IMR-90 (cell line): Measurements from ENCODE around the gene RORC. TPM values are rescaled to one million over a fixed set of nuclear protein-coding genes. Genes with fewer than 3 reads are reported as not detected.

Experiments used
- ATAC-seq: fragments of 200-7000 bp; cut with Tn5 transposase; 2 replicates; pipeline ENCODE4 v1.9.1; 2020; ENCODE audit warnings: low read depth, mild to moderate bottlenecking, moderate library complexity
- BruUV-seq: library from RNA; stranded (reverse); fragments of 400-500 nt; replicated peaks from 2 replicates; lab custom pipeline; 2021; lab: Mats Ljungman, UMichigan
- CTCF ChIA-PET: fragments of 300-600 bp; formaldehyde crosslinking; extraction: SDS; loops from one replicate; lab custom pipeline; 2021; ENCODE audit warnings: antibody characterized with exemption; lab: Yijun Ruan, JAX
- POLR2A ChIA-PET: fragments of 300-600 bp; sonication (Branson Sonifier 250); formaldehyde crosslinking; loops from one replicate; lab custom pipeline; 2022; ENCODE audit warnings: antibody characterized with exemption; ENCODE audit not compliant: unreplicated experiment; lab: Charles Lee
- DNase-seq: peaks from one replicate; pipeline ENCODE4 v3.0.0; 2013
- H2AFZ ChIP-seq: replicated peaks from 2 replicates; pipeline ENCODE3; 2013; ENCODE audit warnings: low read length, mild to moderate bottlenecking; ENCODE audit not compliant: poor library complexity
- H2AK5ac ChIP-seq: 2 replicates; pipeline ENCODE4 v1.6.1; 2013; ENCODE audit warnings: low read depth, low read length, inconsistent platforms
- H2AK9ac ChIP-seq: replicated peaks from 2 replicates; pipeline ENCODE3; 2013; ENCODE audit warnings: mild to moderate bottlenecking, low read depth, low read length, moderate library complexity; ENCODE audit not compliant: poor library complexity
- H2BK120ac ChIP-seq: 2 replicates; pipeline ENCODE4 v1.6.1; 2013; ENCODE audit warnings: low read depth, low read length, inconsistent platforms
- H2BK15ac ChIP-seq: 3 replicates; pipeline ENCODE4 v1.6.1; 2013; ENCODE audit warnings: low read depth, low read length, inconsistent platforms
- H2BK20ac ChIP-seq: 2 replicates; pipeline ENCODE4 v1.6.1; 2013; ENCODE audit warnings: low read depth, mild to moderate bottlenecking, inconsistent platforms, low read length, moderate library complexity
- H2BK5ac ChIP-seq: 2 replicates; pipeline ENCODE4 v1.6.1; 2013; ENCODE audit warnings: mild to moderate bottlenecking, low read depth, low read length, inconsistent platforms; ENCODE audit not compliant: poor library complexity, severe bottlenecking
- H3K14ac ChIP-seq: replicated peaks from 2 replicates; pipeline ENCODE4 v1.6.1; 2013; ENCODE audit warnings: low read depth, low read length, inconsistent platforms
- H3K18ac ChIP-seq: 2 replicates; pipeline ENCODE4 v1.6.1; 2013; ENCODE audit warnings: low read depth, low read length, control low read depth
- H3K23ac ChIP-seq: 2 replicates; pipeline ENCODE4 v1.6.1; 2013; ENCODE audit warnings: low read depth, low read length, inconsistent platforms
- H3K27ac ChIP-seq: 2 replicates; pipeline ENCODE4 v1.5.1; 2013; ENCODE audit warnings: mild to moderate bottlenecking, control low read depth, low read length; ENCODE audit not compliant: insufficient read depth
- H3K27me3 ChIP-seq: 2 replicates; pipeline ENCODE4 v1.6.1; 2013; ENCODE audit warnings: low read length; ENCODE audit not compliant: control insufficient read depth, insufficient read depth
- H3K36me3 ChIP-seq: 2 replicates; pipeline ENCODE4 v1.6.1; 2013; ENCODE audit warnings: low read length, mixed read lengths; ENCODE audit not compliant: control insufficient read depth, insufficient read depth
- H3K4ac ChIP-seq: 2 replicates; pipeline ENCODE4 v1.6.1; 2013; ENCODE audit warnings: low read depth, low read length, inconsistent platforms
- H3K4me1 ChIP-seq: 2 replicates; pipeline ENCODE4 v1.6.1; 2013; ENCODE audit warnings: low read length, mixed read lengths; ENCODE audit not compliant: control insufficient read depth, insufficient read depth
- H3K4me2 ChIP-seq: 2 replicates; pipeline ENCODE4 v1.6.1; 2013; ENCODE audit warnings: low read depth, mild to moderate bottlenecking, control low read depth, low read length, moderate library complexity
- H3K4me3 ChIP-seq: 2 replicates; pipeline ENCODE4 v1.5.1; 2013; ENCODE audit warnings: low read depth, mild to moderate bottlenecking, control low read depth, low read length, moderate library complexity; ENCODE audit not compliant: insufficient read depth
- H3K56ac ChIP-seq: 2 replicates; pipeline ENCODE4 v1.6.1; 2013; ENCODE audit warnings: low read length, inconsistent platforms; ENCODE audit not compliant: insufficient read depth; ENCODE audit errors: extremely low read depth
- H3K79me1 ChIP-seq, 2 experiments: 2 replicates each; pipeline ENCODE4 v1.6.1; 2013; ENCODE audit warnings: low read length in 2 of 2, inconsistent platforms in 1 of 2, low read depth in 1 of 2
- H3K9ac ChIP-seq: 2 replicates; pipeline ENCODE4 v1.6.1; 2013; ENCODE audit warnings: low read depth, low read length, control low read depth
- H3K9me1 ChIP-seq: 2 replicates; pipeline ENCODE4 v1.6.1; 2013; ENCODE audit warnings: low read length, inconsistent platforms; ENCODE audit not compliant: insufficient read depth
- H3K9me3 ChIP-seq: 2 replicates; pipeline ENCODE4 v1.6.1; 2013; ENCODE audit warnings: low read length; ENCODE audit not compliant: control insufficient read depth, insufficient read depth
- H4K20me1 ChIP-seq: 2 replicates; pipeline ENCODE4 v1.6.1; 2013; ENCODE audit warnings: low read length, inconsistent platforms; ENCODE audit not compliant: insufficient read depth
- H4K5ac ChIP-seq: 2 replicates; pipeline ENCODE4 v1.6.1; 2013; ENCODE audit warnings: mild to moderate bottlenecking, low read depth, low read length, control low read depth
- H4K8ac ChIP-seq, 2 experiments: 2 replicates each; pipeline ENCODE4 v1.6.1; 2013; ENCODE audit warnings: low read depth in 2 of 2, low read length in 2 of 2, control low read depth in 1 of 2, inconsistent platforms in 1 of 2
- H4K91ac ChIP-seq: 2 replicates; pipeline ENCODE4 v1.6.1; 2013; ENCODE audit warnings: low read depth, low read length, inconsistent platforms; ENCODE audit not compliant: insufficient read depth
- MAZ ChIP-seq: IDR thresholded peaks from 2 replicates; pipeline ENCODE4 v1.6.1; 2012; ENCODE audit warnings: low read depth, mild to moderate bottlenecking, low read length, improper control_type of control experiment, moderate library complexity, borderline replicate concordance
- RFX5 ChIP-seq: IDR thresholded peaks from 2 replicates; pipeline ENCODE4 v1.8.0; 2012; ENCODE audit warnings: low read depth, mild to moderate bottlenecking, low read length, moderate library complexity
- WGBS, 2 experiments: methylation state at CpG; one replicate each; pipeline versions ENCODE4 v1.1.5 to v1.1.7; 2013; ENCODE audit warnings: missing lambda C conversion rate in 2 of 2; ENCODE audit not compliant: insufficient read length in 1 of 2; ENCODE audit errors: extremely low coverage in 2 of 2; 5-methylcytosine and 5-hydroxymethylcytosine counted together
- dilution Hi-C: fragments of 300-500 bp; cut with HindIII; formaldehyde crosslinking; loops from one replicate; pipeline ENCODE4 v1.14.3; 2018; ENCODE audit warnings: low sequenced_read_pairs; ENCODE audit not compliant: unreplicated experiment
- in situ Hi-C: fragments of 300-500 bp; cut with MboI; formaldehyde crosslinking; loops from 3 replicates; pipeline ENCODE4 v1.14.3; 2019; ENCODE audit warnings: low sequenced_read_pairs, inconsistent platforms, mixed read lengths
- intact Hi-C: fragments of 100-400 bp; cut with micrococcal nuclease; formaldehyde crosslinking; loops from 2 replicates; pipeline ENCODE4 v1.10.0; 2022
- polyA plus RNA-seq, 3 experiments: library from polyadenylated mRNA; depleted of rRNA; stranded (reverse); fragments of >200 nt; gene quantifications; 2 replicates each; pipeline ENCODE4 v1.2.3, GENCODE V29; 2012; ENCODE audit warnings: low replicate concordance in 1 of 3
- total RNA-seq: library from RNA; depleted of rRNA; stranded (reverse); fragments of >200 nt; gene quantifications from 2 replicates; pipeline ENCODE4 v1.2.3, GENCODE V29; 2012

RORC gene
- total and polyA plus RNA-seq, 2 of the 4 experiments (the other 2 are of a cell fraction), result not detected

DNA sequence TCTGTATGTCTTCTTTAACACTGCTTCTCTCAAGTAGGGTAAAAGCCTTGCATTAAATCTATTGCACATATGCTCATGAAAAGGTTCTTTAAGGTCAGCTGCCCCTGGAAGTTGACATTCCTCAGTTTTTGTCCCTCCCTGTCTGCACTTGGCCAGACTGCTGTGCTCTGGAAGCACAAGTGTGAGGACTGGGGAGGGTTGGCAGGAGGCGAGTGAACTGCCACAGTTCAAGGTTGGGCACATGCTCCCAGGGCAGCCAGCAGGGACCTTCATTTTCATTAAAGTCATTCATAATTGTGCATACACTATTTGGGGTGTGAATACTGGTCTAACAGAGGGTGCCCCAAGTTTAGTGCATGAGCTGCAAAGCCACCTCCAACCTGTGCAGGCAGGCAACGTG is 32.8 kb upstream of the RORC start:
- CTCF ChIA-PET, result no interaction called here

More for the DNA sequence above, 32.8 kb upstream of the RORC start:
- Histone ChIP-seq H3K18ac (no peak overlapping the region), H4K20me1 (no peaks in the 10 kb centered on the region), H2BK120ac (no peak overlapping the region), H3K36me3 (no peaks in the 10 kb centered on the region), H3K4me3 (no peak overlapping the region), H3K56ac (no peak overlapping the region), H3K79me1 (no peaks in the 10 kb centered on the region), H3K9me3 (no peaks in the 10 kb centered on the region), H2BK5ac (no peak overlapping the region), H2AK9ac (no peak overlapping the region), H4K91ac (no peak overlapping the region), H2BK20ac (no peak overlapping the region), H3K4ac (no peak overlapping the region), H2AFZ (no peak overlapping the region), H4K5ac (no peak overlapping the region), H3K14ac (no peak overlapping the region), H3K27ac (no peak overlapping the region), H4K8ac (no peak overlapping the region), H2AK5ac (no peak overlapping the region), H3K27me3 (peaks cover 23% of the 10 kb centered on the region), H3K9ac (no peak overlapping the region), H3K23ac (no peak overlapping the region), H3K9me1 (0 out of 2 replicates have a peak, but pooled peaks cover 4% of the 10 kb centered on the region), H2BK15ac (no peak overlapping the region), H3K4me2 (no peak overlapping the region), H3K4me1 (no peaks in the 10 kb centered on the region)
- ATAC-seq, result no peak
- TF ChIP-seq RFX5 (no peak), MAZ (no peak)
- POLR2A ChIA-PET, result no interaction called here
- in situ Hi-C loops, result no loop called here
- dilution Hi-C loops, result no loop called here
- DNase-seq, result no peak
- intact Hi-C loops, result no loop called here
- BruUV-seq, result no TSS peak
- whole genome bisulfite sequencing, 2 experiments, result no CpG with 5 or more reads among the region's 2 CpGs
